Smooth muscle cell (in vitro differentiated cells): ENCODE results near the gene SPEM3. TPM values are rescaled to one million over a fixed set of nuclear protein-coding genes. Genes with fewer than 3 reads are reported as not detected.

Experiments
- DNase-seq: peaks from one replicate; lab custom pipeline; 2025; ENCODE audit not compliant: unreplicated experiment; lab: John Stamatoyannopoulos, UW
- H2AFZ ChIP-seq: fragments of 200-600 bp; sonication (generic); 2 replicates; pipeline ENCODE4 v1.6.0; 2016; ENCODE audit warnings: antibody characterized with exemption, low read depth, mild to moderate bottlenecking
- H3F3A ChIP-seq: fragments of 200-600 bp; sonication (generic); 2 replicates; pipeline ENCODE4 v1.6.0; 2017; ENCODE audit warnings: antibody characterized with exemption, low read depth
- H3K27ac ChIP-seq: fragments of 200-600 bp; sonication (generic); 2 replicates; pipeline ENCODE4 v1.5.1; 2016; ENCODE audit warnings: low read depth, mild to moderate bottlenecking
- H3K27me3 ChIP-seq: fragments of 200-600 bp; sonication (generic); 2 replicates; pipeline ENCODE4 v1.6.1; 2016; ENCODE audit warnings: low read depth, mild to moderate bottlenecking
- H3K36me3 ChIP-seq: fragments of 200-600 bp; sonication (generic); 2 replicates; pipeline ENCODE4 v1.5.1; 2016; ENCODE audit warnings: low read depth
- H3K4me1 ChIP-seq: fragments of 200-600 bp; sonication (generic); 2 replicates; pipeline ENCODE4 v1.5.1; 2016; ENCODE audit warnings: low read depth
- H3K4me2 ChIP-seq: fragments of 200-600 bp; sonication (generic); 2 replicates; pipeline ENCODE4 v1.6.0; 2016; ENCODE audit warnings: mild to moderate bottlenecking
- H3K4me3 ChIP-seq: fragments of 200-600 bp; sonication (generic); 2 replicates; pipeline ENCODE4 v1.5.1; 2016; ENCODE audit warnings: mild to moderate bottlenecking
- H3K79me2 ChIP-seq: fragments of 200-600 bp; sonication (generic); 2 replicates; pipeline ENCODE4 v1.6.0; 2016; ENCODE audit warnings: low read depth, mild to moderate bottlenecking
- H3K9ac ChIP-seq: fragments of 200-600 bp; sonication (generic); 2 replicates; pipeline ENCODE4 v1.6.0; 2016; ENCODE audit warnings: low read depth
- H3K9me3 ChIP-seq: fragments of 200-600 bp; sonication (generic); replicated peaks from 2 replicates; pipeline ENCODE4 v1.5.1; 2016; ENCODE audit warnings: low read depth
- H4K20me1 ChIP-seq: fragments of 200-600 bp; sonication (generic); 2 replicates; pipeline ENCODE4 v1.6.0; 2016; ENCODE audit warnings: low read depth
- WGBS: methylation state at CpG from one replicate; pipeline ENCODE4 v1.1.7; 2016; ENCODE audit warnings: low lambda C conversion rate; 5-methylcytosine and 5-hydroxymethylcytosine counted together
- polyA plus RNA-seq: library from polyadenylated mRNA; unstranded; fragments of >200 nt; fragmentation: Nextera tagmentation; extraction: Ambion mirVana; gene quantifications from 2 replicates; pipeline ENCODE4 v1.2.1, GENCODE V29; 2016
- total RNA-seq: library from RNA; depleted of rRNA; stranded (reverse); fragments of >200 nt; gene quantifications from 2 replicates; pipeline ENCODE4 v1.2.3, GENCODE V29; 2014
- TF ChIP-seq, protein P1 (sequence below): fragments of 200-600 bp; sonication (generic); IDR thresholded peaks from 2 replicates; pipeline ENCODE4 v1.5.1; 2017; ENCODE audit warnings: borderline replicate concordance, mild to moderate bottlenecking, antibody characterized with exemption; ENCODE audit not compliant: insufficient read depth, poor library complexity, severe bottlenecking

SPEM3 gene
- total and polyA plus RNA-seq, 2 experiments from 2014 or later = not detected

- Histone ChIP-seq H3K4me1 (no peaks in the 10 kb centered on the region), H3K9me3 (no peaks in the 10 kb centered on the region), H3K27me3 (no peaks in the 10 kb centered on the region), H3K36me3 (no peaks in the 10 kb centered on the region), H3K4me2 (no peak overlapping the region), H3K27ac (no peak overlapping the region), H3K79me2 (no peaks in the 10 kb centered on the region), H2AFZ (no peak overlapping the region), H4K20me1 (peaks cover 5% of the 10 kb centered on the region), H3K4me3 (no peak overlapping the region), H3K9ac (no peak overlapping the region), H3F3A (no peaks in the 10 kb centered on the region)
- WGBS = 91% methylated on average over 16 of the region's 16 CpGs
- DNase-seq = no peak
- TF ChIP-seq, protein P1, sequence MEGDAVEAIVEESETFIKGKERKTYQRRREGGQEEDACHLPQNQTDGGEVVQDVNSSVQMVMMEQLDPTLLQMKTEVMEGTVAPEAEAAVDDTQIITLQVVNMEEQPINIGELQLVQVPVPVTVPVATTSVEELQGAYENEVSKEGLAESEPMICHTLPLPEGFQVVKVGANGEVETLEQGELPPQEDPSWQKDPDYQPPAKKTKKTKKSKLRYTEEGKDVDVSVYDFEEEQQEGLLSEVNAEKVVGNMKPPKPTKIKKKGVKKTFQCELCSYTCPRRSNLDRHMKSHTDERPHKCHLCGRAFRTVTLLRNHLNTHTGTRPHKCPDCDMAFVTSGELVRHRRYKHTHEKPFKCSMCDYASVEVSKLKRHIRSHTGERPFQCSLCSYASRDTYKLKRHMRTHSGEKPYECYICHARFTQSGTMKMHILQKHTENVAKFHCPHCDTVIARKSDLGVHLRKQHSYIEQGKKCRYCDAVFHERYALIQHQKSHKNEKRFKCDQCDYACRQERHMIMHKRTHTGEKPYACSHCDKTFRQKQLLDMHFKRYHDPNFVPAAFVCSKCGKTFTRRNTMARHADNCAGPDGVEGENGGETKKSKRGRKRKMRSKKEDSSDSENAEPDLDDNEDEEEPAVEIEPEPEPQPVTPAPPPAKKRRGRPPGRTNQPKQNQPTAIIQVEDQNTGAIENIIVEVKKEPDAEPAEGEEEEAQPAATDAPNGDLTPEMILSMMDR = no peak
Measured at GRCh38 chr17:7421186-7421585, 7.5 kb upstream of the SPEM3 start.

DNA sequence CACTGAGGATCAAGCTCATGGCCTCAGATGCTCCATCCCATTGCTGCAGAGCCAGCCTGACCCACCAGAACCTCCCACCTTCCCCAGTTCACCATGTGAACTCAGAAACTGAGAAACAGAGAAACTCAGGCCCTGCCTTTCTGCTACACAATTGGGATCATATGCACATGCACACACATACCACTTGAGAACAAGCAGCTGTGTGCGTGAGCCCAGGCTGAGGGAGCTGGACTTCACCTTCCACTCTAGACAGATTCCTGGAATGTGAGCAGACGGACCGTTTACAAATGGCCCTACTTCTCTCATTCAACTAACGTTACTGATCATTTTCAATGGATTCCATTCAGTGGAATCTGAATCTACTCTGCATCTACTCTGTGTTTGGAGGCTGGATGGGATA is 5.0 kb upstream of the SPEM3 start:
- Histone ChIP-seq H3K4me1 (no peaks in the 10 kb centered on the region), H3K9ac (no peak overlapping the region), H3K27ac (no peak overlapping the region), H3K4me2 (no peak overlapping the region), H3K4me3 (no peak overlapping the region), H3K79me2 (no peaks in the 10 kb centered on the region), H4K20me1 (no peaks in the 10 kb centered on the region), H3K9me3 (no peaks in the 10 kb centered on the region), H3K27me3 (no peaks in the 10 kb centered on the region), H2AFZ (no peak overlapping the region), H3K36me3 (no peaks in the 10 kb centered on the region), H3F3A (no peaks in the 10 kb centered on the region)
- TF ChIP-seq, protein P1 = no peak
- whole genome bisulfite sequencing = 95% methylated on average over 4 of the region's 4 CpGs
- DNase-seq = no peak

DNA sequence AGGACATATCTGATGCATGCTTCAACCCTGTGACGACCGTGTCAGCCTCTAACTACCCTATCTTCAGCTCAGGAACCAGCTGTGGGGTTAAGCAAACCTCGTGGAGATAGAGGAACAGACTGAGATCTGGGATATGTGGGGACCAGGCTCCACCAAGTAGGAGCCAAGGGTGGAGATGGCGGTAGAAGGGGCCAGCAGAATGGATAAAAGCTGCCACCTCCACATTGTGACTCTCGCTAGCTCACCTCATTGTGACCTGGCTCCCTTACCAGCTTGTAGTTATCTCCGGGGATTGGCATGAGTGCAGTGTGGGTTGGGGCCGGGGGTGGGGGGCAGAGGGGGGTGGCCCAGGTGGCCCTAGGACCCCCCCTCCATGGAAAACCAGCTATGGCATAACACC is 3.3 kb upstream of the SPEM3 start, which contains the start of gene SPEM2:
Gene SPEM2 (plus strand): TSS at position 301 of the 400 bp plus-strand sequence. CDS start 73 bp downstream, at position 374.
- H3K4me1 ChIP-seq = no peaks in the 10 kb centered on the region
- H3K36me3 ChIP-seq = no peaks in the 10 kb centered on the region
- H3K4me2 ChIP-seq = no peak within 1 kb of the TSS
- H4K20me1 ChIP-seq = no peaks in the 10 kb centered on the region
- H3K79me2 ChIP-seq = no peaks in the 10 kb centered on the region
- no peaks in the 10 kb centered on the region for H3F3A ChIP-seq
- H3K9ac ChIP-seq = no peak within 1 kb of the TSS
- H3K4me3 ChIP-seq = no peak within 1 kb of the TSS
- WGBS = 95% methylated on average over 7 of the region's 7 CpGs
- H2AFZ ChIP-seq = no peak within 1 kb of the TSS
- no peaks in the 10 kb centered on the region for H3K9me3 ChIP-seq
- DNase-seq = no peak
- no peaks in the 10 kb centered on the region for H3K27me3 ChIP-seq
- no peak within 1 kb of the TSS for H3K27ac ChIP-seq
- TF ChIP-seq, protein P1 = no peak

- Histone ChIP-seq H2AFZ (no peak overlapping the region), H3K9ac (no peak overlapping the region), H3F3A (no peaks in the 10 kb centered on the region), H3K4me3 (no peak overlapping the region), H4K20me1 (no peaks in the 10 kb centered on the region), H3K36me3 (no peaks in the 10 kb centered on the region), H3K4me1 (no peaks in the 10 kb centered on the region), H3K4me2 (no peak overlapping the region), H3K9me3 (no peaks in the 10 kb centered on the region), H3K79me2 (no peaks in the 10 kb centered on the region), H3K27ac (no peak overlapping the region), H3K27me3 (no peaks in the 10 kb centered on the region)
- whole genome bisulfite sequencing = 88% methylated on average over 8 of the region's 8 CpGs
- no peak for DNase-seq
- TF ChIP-seq, protein P1 = no peak
Measured at GRCh38 chr17:7425756-7426155, 2.9 kb upstream of the SPEM3 start.
